22Rv1 (cell line): ENCODE data around the gene MYL7.

Experiments used
- CTCF ChIP-seq: fragments of 450-650 bp; IDR thresholded peaks from 2 replicates; pipeline ENCODE4 v1.5.1; 2017; ENCODE audit warnings: mild to moderate bottlenecking
- ZFX ChIP-seq: fragments of 450-650 bp; IDR thresholded peaks from 2 replicates; pipeline ENCODE4 v1.6.1; 2017; ENCODE audit warnings: antibody characterized with exemption, borderline replicate concordance

DNA sequence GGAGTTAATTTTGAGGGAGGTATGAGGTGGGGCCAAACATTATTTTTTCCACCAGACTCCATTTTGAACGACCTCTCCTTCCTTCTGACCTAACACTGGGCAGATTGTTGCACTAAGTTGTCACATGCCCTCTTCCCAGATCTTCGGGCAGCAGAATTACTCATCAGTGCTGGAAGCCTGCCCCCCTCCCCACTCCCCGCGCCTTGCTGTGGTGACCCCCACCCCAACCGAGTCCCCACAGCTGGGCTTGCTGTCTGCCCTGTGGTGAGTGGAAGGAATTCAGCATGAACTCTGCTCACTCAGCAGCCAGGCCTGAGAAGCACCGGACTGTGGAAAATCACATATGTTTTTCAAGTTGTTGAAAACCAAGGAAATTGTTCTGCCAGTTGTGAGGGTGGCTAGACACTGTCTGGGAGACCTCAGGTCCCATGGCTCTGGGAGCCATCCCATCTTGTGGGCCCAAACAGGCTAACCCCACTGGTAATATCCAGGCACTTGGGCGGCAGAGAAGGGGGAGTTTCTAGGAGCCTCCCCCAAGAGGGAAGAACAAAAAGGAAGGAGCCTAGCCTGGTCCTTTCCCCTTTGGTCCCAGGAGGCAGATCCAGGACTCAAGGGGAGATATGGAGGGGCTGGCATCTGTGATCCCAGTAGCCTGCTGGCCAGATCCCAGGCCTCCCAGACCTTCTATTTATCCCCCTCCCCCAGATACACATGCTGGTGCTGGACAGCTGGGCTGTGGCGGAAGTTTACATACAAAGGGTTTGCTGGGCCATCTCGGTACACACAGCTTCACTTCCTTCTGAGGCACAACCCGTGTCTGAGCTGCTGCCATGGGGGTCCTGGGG, 40.5 kb downstream of the MYL7 start:
- TF ChIP-seq CTCF (no peak), ZFX (no peak)
